ENCODE results near the gene PSMC5.
"Not testable (repeated sequence)": the region's sequence is repeated elsewhere in the genome, so short reads cannot be mapped to it uniquely, and the experiment has no call there.

The PSMC5 gene

DNA sequence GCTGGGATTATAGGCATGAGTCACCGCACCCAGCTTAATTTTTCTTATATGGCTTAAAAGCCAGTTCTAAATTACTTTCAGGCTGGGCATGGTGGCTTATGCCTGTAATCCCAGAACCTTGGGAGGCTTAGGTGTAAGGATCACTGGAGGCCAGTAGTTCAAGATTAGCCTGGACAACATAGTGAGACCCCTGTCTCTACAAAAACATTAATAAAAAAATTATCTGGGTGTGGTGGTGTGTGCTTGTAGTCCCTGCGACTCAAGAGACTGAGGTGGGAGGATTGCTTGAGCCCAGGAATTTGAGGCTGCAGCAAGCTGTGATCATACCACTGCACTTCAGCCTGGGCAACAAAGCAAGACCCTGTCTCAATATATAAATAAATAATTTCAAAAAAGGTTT, 26.0 kb downstream of the PSMC5 start:
- no peak overlapping the region for H3K27ac Mint-ChIP-seq
- peaks cover 16% of the 10 kb centered on the region for H3K27me3 Mint-ChIP-seq (ENCODE audit: low read depth)
- H3K4me1 Mint-ChIP-seq (ENCODE audit: low read depth) = peaks cover 11% of the 10 kb centered on the region
- H3K9me3 Mint-ChIP-seq = peaks cover under 1% of the 10 kb centered on the region
- H3K4me3 Mint-ChIP-seq = no peak overlapping the region
- DNase-seq (ENCODE audit: low spot score) = no peak
- peaks cover 3% of the 10 kb centered on the region for H3K36me3 Mint-ChIP-seq (ENCODE audit: low read depth)

DNA sequence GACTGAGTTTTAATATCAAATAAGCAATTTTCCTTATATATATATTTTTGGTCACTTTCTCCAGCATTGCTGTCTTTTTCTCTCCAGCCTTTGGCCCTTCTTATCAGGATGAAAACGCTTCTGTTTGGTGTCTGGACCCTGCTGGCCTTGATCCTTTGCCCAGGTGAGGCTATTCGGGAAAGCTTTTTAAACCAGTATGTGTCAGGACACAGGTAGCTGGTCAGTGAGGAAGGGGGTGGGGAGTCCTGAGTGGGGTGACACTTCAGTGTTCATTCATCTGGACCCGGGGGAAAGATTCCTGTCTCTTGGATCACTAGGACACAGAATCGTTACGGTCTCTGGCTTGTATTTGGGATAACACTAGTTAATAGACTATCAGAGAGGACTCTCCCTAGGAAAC, 27.5 kb downstream of the PSMC5 start:
- Mint-ChIP-seq H3K36me3 (ENCODE audit: low read depth) (no peaks in the 10 kb centered on the region), H3K27me3 (ENCODE audit: low read depth) (peaks cover 20% of the 10 kb centered on the region), H3K4me1 (ENCODE audit: low read depth) (peaks cover 2% of the 10 kb centered on the region), H3K4me3 (no peak overlapping the region), H3K9me3 (no peaks in the 10 kb centered on the region), H3K27ac (no peak overlapping the region)
- DNase-seq (ENCODE audit: low spot score) = no peak

DNA sequence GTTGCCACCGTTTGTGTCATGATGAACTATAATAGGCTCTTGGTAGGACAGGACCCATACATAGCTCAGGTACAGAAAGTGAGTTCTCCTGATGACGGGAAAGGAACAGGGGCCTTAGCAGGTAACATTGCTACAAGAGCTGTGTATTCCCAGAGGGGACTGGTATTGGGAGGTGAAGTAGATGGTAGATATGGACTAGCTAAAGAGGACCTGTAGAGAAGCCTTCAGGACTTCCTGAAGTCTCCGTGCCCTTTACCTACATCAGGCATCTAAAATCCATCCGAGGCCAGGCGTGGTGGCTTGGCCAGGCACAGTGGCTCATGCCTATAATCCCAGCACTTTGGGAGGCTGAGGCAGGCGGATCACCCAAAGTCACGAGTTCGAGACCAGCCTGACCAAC, 28.0 kb downstream of the PSMC5 start:
- H3K4me1 Mint-ChIP-seq (ENCODE audit: low read depth) = no peaks in the 10 kb centered on the region
- H3K36me3 Mint-ChIP-seq (ENCODE audit: low read depth) = no peaks in the 10 kb centered on the region
- H3K4me3 Mint-ChIP-seq = no peak overlapping the region
- H3K27me3 Mint-ChIP-seq (ENCODE audit: low read depth) = peaks cover 25% of the 10 kb centered on the region
- no peak overlapping the region for H3K27ac Mint-ChIP-seq
- H3K9me3 Mint-ChIP-seq = no peaks in the 10 kb centered on the region
- DNase-seq (ENCODE audit: low spot score) = no peak

DNA sequence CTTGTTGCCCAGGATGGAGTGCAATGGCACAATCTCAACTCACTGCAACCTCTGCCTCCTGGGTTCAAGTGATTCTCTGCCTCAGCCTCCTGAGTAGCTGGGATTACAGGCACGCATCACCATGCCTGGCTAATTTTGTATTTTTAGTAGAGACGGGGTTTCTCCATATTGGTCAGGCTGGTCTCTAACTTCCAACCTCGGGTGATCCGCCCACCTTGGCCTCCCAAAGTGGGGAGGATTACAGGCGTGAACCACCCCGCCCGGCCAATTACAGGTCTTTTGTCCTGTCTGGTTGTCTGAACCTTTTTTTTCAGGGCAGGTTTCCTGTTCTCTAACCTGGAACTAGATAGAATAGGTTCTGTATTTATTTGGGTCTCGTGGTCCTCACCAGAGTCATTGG, 29.2 kb downstream of the PSMC5 start:
- H3K9me3 Mint-ChIP-seq; H3K36me3 Mint-ChIP-seq (ENCODE audit: low read depth); H3K4me1 Mint-ChIP-seq (ENCODE audit: low read depth); DNase-seq (ENCODE audit: low spot score); H3K4me3 Mint-ChIP-seq; H3K27ac Mint-ChIP-seq: not testable (repeated sequence)
- peaks cover 24% of the 10 kb centered on the region for H3K27me3 Mint-ChIP-seq (ENCODE audit: low read depth)

DNA sequence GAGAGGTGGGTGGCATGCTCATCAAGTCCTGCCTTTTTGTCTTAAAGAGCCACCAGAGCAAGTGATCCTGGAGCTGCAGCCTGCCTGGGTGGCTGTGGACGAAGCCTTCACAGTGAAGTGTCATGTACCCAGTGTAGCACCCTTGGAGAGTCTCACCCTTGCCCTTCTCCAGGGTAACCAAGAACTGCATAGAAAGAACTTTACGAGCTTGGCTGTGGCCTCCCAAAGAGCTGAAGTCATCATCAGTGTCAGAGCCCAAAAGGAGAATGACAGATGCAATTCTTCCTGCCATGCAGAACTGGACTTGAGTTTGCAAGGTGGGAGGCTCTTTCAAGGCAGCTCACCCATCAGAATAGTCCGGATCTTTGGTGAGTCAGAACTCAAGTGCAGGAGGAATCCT, 32.0 kb downstream of the PSMC5 start:
- Mint-ChIP-seq H3K4me3 (no peak overlapping the region), H3K36me3 (ENCODE audit: low read depth) (no peaks in the 10 kb centered on the region), H3K27me3 (ENCODE audit: low read depth) (peaks cover 25% of the 10 kb centered on the region)

DNA sequence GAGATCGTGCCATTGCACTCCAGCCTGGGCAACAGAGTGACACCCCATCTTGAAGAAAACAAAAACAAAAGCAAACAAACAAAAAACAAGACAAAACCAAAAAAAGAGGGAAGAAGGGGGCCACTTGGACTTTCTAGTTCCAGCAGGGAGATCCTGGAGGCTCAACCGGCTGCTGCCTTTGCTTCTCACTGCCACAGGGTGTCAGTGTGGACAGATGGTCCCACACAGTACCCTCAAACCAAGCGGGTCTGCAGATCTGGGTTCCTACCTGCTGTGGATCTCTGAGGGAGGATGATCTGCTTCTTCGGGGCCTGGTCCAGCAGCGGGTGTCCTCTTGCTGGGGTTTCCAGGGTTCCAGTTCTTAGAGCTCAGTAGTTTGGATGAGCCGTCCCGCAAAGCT, 39.4 kb downstream of the PSMC5 start:
- H3K36me3 Mint-ChIP-seq (ENCODE audit: low read depth); DNase-seq (ENCODE audit: low spot score); H3K9me3 Mint-ChIP-seq; H3K4me3 Mint-ChIP-seq; H3K27ac Mint-ChIP-seq; H3K4me1 Mint-ChIP-seq (ENCODE audit: low read depth): not testable (repeated sequence)
- peaks cover 24% of the 10 kb centered on the region for H3K27me3 Mint-ChIP-seq (ENCODE audit: low read depth)

More for the DNA sequence above, 32.0 kb downstream of the PSMC5 start:
- no peaks in the 10 kb centered on the region for H3K4me1 Mint-ChIP-seq (ENCODE audit: low read depth)
- H3K9me3 Mint-ChIP-seq = no peaks in the 10 kb centered on the region
- DNase-seq (ENCODE audit: low spot score) = no peak
- no peak overlapping the region for H3K27ac Mint-ChIP-seq

DNA sequence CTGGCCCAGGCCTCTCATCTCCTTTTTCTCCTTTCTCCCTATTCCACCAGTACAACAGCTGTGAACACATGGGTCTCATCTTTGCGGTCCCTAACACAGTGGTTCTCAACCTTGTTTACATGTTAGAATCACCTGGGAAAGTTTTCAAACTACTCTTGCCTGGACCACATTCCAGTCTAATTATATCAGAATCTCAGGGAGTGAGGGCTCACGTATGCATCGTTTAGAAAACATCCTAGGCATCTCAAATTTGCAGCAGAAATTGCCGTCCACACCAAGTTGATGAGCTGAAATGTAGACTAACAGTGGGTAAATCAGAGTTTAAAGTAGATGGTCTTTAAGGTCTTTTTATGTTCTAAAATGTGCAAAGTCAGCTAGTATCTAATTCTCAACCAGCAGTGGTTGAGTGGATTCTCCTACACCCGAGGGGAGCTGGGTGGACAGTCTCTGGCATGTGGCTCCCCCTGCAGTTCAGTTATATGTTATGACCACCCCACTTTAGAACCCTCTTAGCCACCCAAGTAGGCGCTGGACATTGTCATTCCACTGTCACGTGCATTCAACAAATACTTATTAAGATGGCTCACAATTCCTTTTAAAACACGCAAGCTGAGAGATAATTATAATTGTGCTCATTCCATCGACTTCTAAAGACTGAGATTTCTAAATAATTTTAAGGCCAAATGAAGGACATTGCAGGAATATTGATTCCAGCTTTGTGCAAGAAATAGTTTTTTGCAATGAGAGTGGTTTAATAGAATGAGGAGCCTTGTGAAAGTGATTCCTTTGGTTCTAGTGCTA, 42.5 kb downstream of the PSMC5 start:
- H3K4me3 Mint-ChIP-seq; H3K36me3 Mint-ChIP-seq (ENCODE audit: low read depth); H3K9me3 Mint-ChIP-seq; DNase-seq (ENCODE audit: low spot score); H3K27ac Mint-ChIP-seq; H3K4me1 Mint-ChIP-seq (ENCODE audit: low read depth): not testable (repeated sequence)
- peaks cover 16% of the 10 kb centered on the region for H3K27me3 Mint-ChIP-seq (ENCODE audit: low read depth)

DNA sequence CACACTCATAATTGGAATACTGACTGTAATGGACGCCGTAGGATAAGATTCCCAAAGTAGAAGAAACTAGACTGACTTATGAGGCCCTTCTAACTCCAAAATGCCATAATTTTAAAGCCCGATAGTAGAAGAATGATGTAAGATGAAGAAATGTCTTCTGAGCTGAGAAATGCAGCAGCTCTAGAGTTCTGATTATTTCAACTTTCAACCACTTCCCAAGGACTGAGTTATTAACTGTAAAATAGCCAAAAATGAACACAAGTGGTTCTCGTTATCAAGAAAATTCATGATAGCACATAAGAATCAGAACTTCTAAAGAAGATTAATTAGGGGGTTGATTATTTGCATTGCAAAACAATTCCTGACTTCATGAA, 43.0 kb downstream of the PSMC5 start:
- H3K36me3 Mint-ChIP-seq (ENCODE audit: low read depth); H3K27ac Mint-ChIP-seq; H3K4me3 Mint-ChIP-seq: not testable (repeated sequence)

DNA sequence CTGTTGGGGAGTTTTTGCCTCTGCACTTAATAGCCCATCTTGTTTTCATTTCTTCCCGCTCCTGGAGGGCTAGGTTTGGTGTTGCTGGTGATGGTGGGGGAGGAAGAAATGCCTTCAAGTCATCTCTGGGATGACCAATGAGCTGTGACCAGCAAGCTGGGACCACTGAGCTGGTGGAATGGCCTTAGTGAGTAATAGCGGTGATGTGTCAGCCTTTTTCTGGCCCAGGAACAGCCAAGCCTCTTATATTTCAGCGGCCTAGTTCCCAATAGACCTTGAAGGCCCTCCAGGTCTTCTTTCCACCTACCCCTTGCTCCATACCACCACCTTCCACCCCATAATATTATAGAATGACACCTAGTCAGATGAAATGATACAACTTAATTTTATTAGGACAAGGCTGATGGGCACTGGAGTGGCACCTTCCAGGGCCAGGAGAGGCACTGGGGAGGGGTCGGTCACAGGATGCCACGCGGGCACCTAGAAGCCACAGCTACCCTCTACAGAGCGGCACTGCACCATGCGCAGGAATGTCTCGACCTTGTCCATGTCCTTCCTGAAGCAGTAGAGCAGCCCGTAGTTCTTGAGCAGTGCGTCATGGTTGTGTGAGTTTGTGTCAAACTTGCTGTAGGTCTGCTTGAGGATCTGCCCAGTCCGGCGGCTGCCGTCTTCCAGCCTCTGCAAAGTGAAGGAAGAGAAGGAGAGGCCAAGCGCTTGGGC, 44.6 kb downstream of the PSMC5 start:
- DNase-seq (ENCODE audit: low spot score) = not testable (repeated sequence)

More for the DNA sequence above, 43.0 kb downstream of the PSMC5 start:
- DNase-seq (ENCODE audit: low spot score); H3K4me1 Mint-ChIP-seq (ENCODE audit: low read depth); H3K9me3 Mint-ChIP-seq: not testable (repeated sequence)
- peaks cover 16% of the 10 kb centered on the region for H3K27me3 Mint-ChIP-seq (ENCODE audit: low read depth)

DNA sequence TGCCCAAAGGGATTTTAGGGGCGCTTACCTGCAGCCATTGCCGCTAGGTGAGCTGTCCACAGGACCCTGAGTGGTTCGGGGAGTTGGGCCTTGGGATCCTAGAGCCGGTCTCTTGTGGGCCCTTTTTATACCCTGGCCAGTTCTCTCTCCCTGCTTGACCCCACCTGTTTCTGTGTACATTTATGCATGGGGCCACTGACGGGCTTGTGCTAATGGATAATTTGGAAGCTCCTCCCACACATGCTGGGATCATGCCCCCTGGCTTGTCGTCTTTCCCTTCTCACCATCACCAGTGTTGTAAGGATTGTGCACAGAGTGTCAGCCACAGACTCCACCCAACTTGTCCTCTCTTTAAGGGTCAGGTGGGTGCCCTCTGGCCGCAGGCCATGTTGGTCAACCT, 46.3 kb downstream of the PSMC5 start, which contains the start of gene CSH2:
CSH2 (minus strand) TSS at position 101 of the 400 bp plus-strand sequence; CDS start at position 38, 63 bp downstream.
- not testable (repeated sequence) for DNase-seq (ENCODE audit: low spot score); H3K36me3 Mint-ChIP-seq (ENCODE audit: low read depth); H3K27ac Mint-ChIP-seq; H3K9me3 Mint-ChIP-seq; H3K4me1 Mint-ChIP-seq (ENCODE audit: low read depth); H3K4me3 Mint-ChIP-seq
- peaks cover 19% of the 10 kb centered on the region for H3K27me3 Mint-ChIP-seq (ENCODE audit: low read depth)

More for the DNA sequence above, 44.6 kb downstream of the PSMC5 start:
- peaks cover 16% of the 10 kb centered on the region for H3K27me3 Mint-ChIP-seq (ENCODE audit: low read depth)
- not testable (repeated sequence) for H3K4me3 Mint-ChIP-seq; H3K9me3 Mint-ChIP-seq; H3K4me1 Mint-ChIP-seq (ENCODE audit: low read depth); H3K27ac Mint-ChIP-seq; H3K36me3 Mint-ChIP-seq (ENCODE audit: low read depth)

DNA sequence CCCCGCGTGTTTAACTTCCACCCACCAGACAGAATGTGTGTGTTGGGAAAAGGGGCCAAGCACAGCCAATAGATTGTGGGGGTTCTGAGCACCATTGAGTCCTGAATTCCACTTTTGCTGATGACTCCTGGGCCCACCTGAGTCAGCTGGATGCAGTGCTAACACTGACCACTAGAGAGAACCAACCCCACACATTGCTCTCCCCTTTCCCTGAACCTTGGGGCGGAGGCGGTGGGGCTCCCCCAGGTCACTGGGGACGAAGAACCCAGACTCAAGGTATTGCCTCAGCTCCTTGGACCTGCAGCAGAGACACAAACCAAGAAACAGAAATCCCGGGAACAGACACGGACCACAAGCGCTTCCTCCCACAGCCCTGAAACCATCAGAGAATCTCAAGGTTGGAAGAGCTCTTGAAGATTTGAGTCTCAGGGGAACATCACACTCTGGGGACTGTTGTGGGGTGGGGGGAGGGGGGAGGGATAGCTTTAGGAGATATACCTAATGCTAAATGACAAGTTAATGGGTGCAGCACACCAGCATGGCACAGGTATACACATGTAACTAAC, 46.9 kb downstream of the PSMC5 start:
- not testable (repeated sequence) for DNase-seq (ENCODE audit: low spot score); H3K4me1 Mint-ChIP-seq (ENCODE audit: low read depth); H3K9me3 Mint-ChIP-seq; H3K36me3 Mint-ChIP-seq (ENCODE audit: low read depth); H3K4me3 Mint-ChIP-seq; H3K27ac Mint-ChIP-seq
- H3K27me3 Mint-ChIP-seq (ENCODE audit: low read depth) = peaks cover 18% of the 10 kb centered on the region

DNA sequence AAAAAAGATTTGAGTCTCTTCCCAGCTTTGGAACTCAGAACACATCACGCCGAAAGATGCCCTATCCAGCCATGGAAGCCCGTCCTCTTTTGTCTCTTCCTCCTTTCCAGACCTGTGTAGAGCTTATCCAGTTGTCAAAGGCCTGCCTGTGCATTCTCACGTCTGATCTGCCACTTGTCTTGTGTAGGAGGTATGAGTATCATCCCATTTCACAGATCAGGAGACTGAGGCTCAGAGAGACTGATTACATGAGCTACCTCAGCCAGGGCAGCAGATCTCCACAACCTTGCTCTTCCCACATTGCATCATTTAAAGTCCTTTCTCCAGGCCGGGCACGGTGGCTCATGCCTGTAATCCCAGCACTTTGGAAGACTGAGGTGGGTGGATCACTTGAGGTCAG, 47.5 kb downstream of the PSMC5 start:
- not testable (repeated sequence) for DNase-seq (ENCODE audit: low spot score); H3K27ac Mint-ChIP-seq; H3K9me3 Mint-ChIP-seq; H3K4me1 Mint-ChIP-seq (ENCODE audit: low read depth); H3K4me3 Mint-ChIP-seq; H3K36me3 Mint-ChIP-seq (ENCODE audit: low read depth)
- peaks cover 16% of the 10 kb centered on the region for H3K27me3 Mint-ChIP-seq (ENCODE audit: low read depth)

DNA sequence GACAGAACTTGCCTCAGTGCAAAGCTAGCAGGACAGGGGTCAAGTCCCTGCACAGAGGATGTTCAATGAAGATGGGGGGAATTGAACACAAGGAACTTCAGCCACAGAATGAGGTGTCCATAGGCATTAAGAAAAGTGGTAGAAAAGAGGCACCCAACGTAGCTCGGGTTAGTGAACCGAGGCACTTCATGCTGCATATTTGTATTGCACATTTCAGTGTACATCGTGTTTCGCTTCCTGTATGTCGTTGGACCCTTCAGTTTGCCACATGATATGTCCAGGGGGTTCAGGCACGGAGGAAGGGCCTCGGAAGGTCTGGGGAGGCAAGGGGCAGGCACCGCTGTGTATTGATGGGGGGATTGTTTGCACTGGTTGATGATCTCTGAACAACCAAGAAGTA, 51.2 kb downstream of the PSMC5 start:
- H3K4me1 Mint-ChIP-seq (ENCODE audit: low read depth); H3K4me3 Mint-ChIP-seq; DNase-seq (ENCODE audit: low spot score); H3K9me3 Mint-ChIP-seq; H3K36me3 Mint-ChIP-seq (ENCODE audit: low read depth); H3K27me3 Mint-ChIP-seq (ENCODE audit: low read depth); H3K27ac Mint-ChIP-seq: not testable (repeated sequence)

DNA sequence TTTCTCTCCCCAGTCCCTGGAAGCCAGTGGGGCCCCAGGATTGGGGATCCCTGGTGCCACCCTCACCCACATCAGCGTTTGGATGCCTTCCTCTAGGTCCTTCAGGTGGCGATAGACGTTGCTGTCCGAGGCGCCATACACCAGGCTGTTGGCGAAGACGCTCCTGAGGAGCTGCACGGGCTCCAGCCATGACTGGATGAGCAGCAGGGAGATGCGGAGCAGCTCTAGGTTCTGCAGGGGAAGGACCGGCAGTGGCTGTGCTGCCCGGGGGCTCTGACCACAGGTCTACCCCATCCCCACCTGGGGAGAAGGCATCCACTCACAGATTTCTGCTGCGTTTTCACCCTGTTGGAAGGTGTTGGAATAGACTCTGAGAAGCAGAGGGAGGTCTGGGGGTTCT, 53.5 kb downstream of the PSMC5 start:
- Mint-ChIP-seq H3K27ac (no peak overlapping the region), H3K9me3 (no peaks in the 10 kb centered on the region), H3K36me3 (ENCODE audit: low read depth) (no peaks in the 10 kb centered on the region), H3K4me3 (no peak overlapping the region), H3K27me3 (ENCODE audit: low read depth) (peaks cover 10% of the 10 kb centered on the region), H3K4me1 (ENCODE audit: low read depth) (peaks cover 2% of the 10 kb centered on the region)
- DNase-seq (ENCODE audit: low spot score) = no peak

All from T-helper 2 cell treated with Interferon-gamma antibody and Interleukin-4, amounts not matched to agents 5 μg/mL and 100 μg/mL, for 36 hours (primary cell).